WI38 (cell line): ENCODE results near the gene SCMH1.

Experiments used
- H3K4me3 ChIP-seq: 2 replicates; pipeline ENCODE4 v1.5.1; 2011; ENCODE audit warnings: low read depth, mild to moderate bottlenecking, control low read depth, low read length
- CTCF ChIP-seq: IDR thresholded peaks from 2 replicates; pipeline ENCODE4 v1.5.1; 2012; ENCODE audit warnings: low read depth, mild to moderate bottlenecking, control low read depth, low read length

Gene SCMH1

GRCh38 chr1:41162441-41162840 lies 79.7 kb downstream of the SCMH1 start:
- no peak for TF ChIP-seq CTCF
- H3K4me3 ChIP-seq: no peak overlapping the region

GRCh38 chr1:41161846-41162245 lies 80.3 kb downstream of the SCMH1 start:
- no peak overlapping the region for H3K4me3 ChIP-seq
- TF ChIP-seq CTCF: no peak

- H3K4me3 ChIP-seq: no peak overlapping the region
- TF ChIP-seq CTCF: no peak
Measured at GRCh38 chr1:41160498-41161110, 81.5 kb downstream of the SCMH1 start.

- TF ChIP-seq CTCF: no peak
- H3K4me3 ChIP-seq: no peak overlapping the region
Measured at GRCh38 chr1:41158966-41159365, 83.1 kb downstream of the SCMH1 start.

DNA sequence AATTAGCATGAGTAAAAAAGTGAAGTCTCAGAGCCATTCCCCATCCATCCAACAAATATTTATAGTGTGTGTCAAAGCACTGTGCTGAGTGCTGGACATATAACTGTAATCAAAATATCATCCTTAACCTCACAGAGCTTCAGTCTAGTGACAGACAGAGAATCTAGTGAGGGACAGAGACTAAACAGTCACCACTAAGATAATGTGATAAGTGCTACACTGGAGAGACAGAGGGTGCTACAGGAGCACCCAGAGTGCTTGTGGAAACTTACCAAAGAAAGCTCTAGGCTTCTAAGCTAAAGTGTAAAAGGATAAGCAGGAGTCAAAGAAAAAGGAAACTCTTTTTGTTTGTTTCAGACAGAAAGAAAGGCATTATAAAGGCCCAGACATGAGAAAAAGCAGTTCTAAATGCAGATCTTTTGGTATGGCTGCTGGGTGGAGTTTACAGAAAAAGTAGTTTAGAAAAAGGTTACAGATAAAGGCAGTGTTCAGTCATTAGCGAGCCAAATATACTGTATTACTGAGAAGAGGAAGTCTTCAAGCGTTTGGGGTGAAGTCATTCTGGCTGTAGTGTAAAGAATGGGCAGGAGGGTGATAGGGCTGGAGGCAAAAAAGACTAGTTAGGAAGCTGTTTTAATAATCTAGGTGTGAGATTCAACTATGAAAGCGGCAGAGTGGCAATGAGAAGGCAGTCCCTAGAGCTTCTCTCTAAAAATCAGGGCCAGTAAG lies 83.8 kb downstream of the SCMH1 start:
- no peak for TF ChIP-seq CTCF
- no peak overlapping the region for H3K4me3 ChIP-seq

- TF ChIP-seq CTCF: no peak
Measured at GRCh38 chr1:41155105-41155504, 87.0 kb downstream of the SCMH1 start.

DNA sequence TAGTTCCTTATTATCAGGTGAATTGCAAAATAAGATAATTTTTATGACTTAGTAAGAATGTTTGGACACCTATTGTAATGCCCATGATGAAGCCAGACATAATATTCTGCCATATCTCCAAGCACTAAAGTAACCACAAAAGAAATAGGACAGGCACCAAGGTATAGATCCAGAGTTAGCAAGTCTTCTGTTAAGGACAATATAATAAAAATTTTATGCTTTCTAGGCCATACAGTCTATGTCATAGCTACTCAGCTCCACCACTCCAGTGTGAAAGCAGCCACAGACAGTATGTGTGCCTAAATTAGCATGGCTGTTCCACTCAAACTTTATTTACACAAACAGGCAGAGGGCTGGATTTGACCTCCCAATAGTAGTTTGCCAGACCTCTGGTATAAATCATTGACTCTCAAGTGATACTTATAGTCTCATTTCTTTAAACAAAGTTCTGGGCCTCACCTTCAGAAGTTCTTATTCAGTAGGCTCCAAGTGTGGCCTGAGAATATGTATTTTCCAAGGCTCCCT lies 88.3 kb downstream of the SCMH1 start:
- no peak overlapping the region for H3K4me3 ChIP-seq
- no peak for TF ChIP-seq CTCF

More at GRCh38 chr1:41155105-41155504, 87.0 kb downstream of the SCMH1 start:
- H3K4me3 ChIP-seq: no peak overlapping the region
